Motor neuron (in vitro differentiated cells): ENCODE results near the gene SFMBT1. TPM values are rescaled to one million over a fixed set of nuclear protein-coding genes. Genes with fewer than 3 reads are reported as not detected.

ENCODE experiments used
- ATAC-seq, 8 experiments: fragments of 200-7000 bp; cut with Tn5 transposase; replicated peaks in 6 of 8; 2 replicates each; pipeline ENCODE4 v1.8.0; 2021; ENCODE audit warnings: mild to moderate bottlenecking in 8 of 8, moderate library complexity in 8 of 8
- H3K27ac ChIP-seq, 2 donors: fragments of 250-450 bp; sonication (Bioruptor Pico); 2 replicates each; pipeline ENCODE4 v1.9.0; 2021; ENCODE audit warnings: antibody characterized with exemption in 2 of 2, mild to moderate bottlenecking in 2 of 2, moderate library complexity in 1 of 2
- H3K4me1 ChIP-seq, 2 donors: fragments of 250-450 bp; sonication (Bioruptor Pico); replicated peaks in 1 of 2; 2 replicates each; pipeline ENCODE4 v1.6.1; 2021; ENCODE audit warnings: antibody characterized with exemption in 2 of 2, mild to moderate bottlenecking in 2 of 2, moderate library complexity in 1 of 2
- H3K4me3 ChIP-seq, 5 donors: fragments of 250-450 bp; sonication (Bioruptor Pico); 2 replicates each; pipeline ENCODE4 v1.9.0; 2021; ENCODE audit warnings: antibody characterized with exemption in 5 of 5, mild to moderate bottlenecking in 5 of 5, moderate library complexity in 4 of 5
- WGBS, 10 experiments: fragments of 450-650 bp; shearing (Covaris generic); methylation state at CpG; one replicate each; pipeline ENCODE4 v1.0.0; 2022; 5-methylcytosine and 5-hydroxymethylcytosine counted together
- in situ Hi-C, 9 experiments: fragments of 400-800 bp; cut with MboI; loops; one replicate each; pipeline ENCODE4 v1.15.0; 2021; ENCODE audit warnings: low sequenced_read_pairs in 9 of 9, low pct_unique_long_range_greater_than_20kb in 2 of 9; ENCODE audit not compliant: unreplicated experiment in 9 of 9
- total RNA-seq, 8 experiments: library from RNA; unstranded; fragments of 300-600 nt; gene quantifications; 2 replicates each; pipeline versions ENCODE4 v1.2.3 to v1.2.4, GENCODE V29; 2022

The SFMBT1 gene
- total RNA-seq, 8 experiments from 2014 or later: 7.5 to 22.3 (median 10.8) TPM

DNA sequence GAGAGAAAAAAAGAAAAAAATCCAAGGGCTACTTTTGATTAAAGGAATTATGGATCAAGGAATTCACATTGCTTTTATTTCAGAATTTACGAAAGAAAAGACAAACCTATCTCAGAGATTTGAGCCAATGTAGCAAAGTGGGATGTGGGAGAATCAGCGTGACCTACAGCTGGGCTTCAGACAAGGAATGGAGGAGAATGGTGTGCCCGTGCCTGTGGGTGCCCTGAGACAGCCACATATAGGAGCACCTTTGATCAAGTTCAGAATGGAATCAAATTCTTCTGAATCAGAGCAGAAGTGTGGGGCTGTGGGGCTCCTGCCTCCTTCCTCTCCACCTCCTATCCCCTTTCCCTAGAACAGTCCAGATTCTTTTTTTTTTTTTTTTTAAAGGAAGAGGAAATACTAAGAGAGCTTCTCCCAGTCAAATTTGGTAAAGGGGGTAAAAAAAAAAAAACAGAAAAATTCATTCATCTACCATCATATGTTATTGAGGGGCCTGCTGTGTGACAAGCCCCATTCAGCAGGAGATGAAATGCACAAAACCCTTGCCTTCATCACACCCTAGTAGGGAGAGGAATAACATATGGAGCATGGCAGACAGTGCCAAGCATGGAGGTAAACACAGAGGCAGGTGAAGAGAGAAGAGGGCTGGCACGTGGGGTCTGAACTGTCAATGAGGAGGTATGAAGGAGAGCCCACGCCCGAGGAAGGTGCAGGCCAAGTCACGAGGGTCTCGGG, 186.0 kb downstream of the SFMBT1 start:
- Histone ChIP-seq H3K4me1 (no peaks in the 10 kb centered on the region), H3K27ac (no peak overlapping the region), H3K4me3 (no peak overlapping the region)
- in situ Hi-C loops: loop anchor here in 1 of 9 experiments (25.0 kb wide), 1 partner anchor 227 kb away; no protein-coding TSS in a partner anchor
- WGBS, 10 experiments: 68 to 100% (median 85%) methylated on average over 1 to 8 of the region's 8 CpGs; no CpG with 5 or more reads in 1 of the 10 experiments
- ATAC-seq: no peak

DNA sequence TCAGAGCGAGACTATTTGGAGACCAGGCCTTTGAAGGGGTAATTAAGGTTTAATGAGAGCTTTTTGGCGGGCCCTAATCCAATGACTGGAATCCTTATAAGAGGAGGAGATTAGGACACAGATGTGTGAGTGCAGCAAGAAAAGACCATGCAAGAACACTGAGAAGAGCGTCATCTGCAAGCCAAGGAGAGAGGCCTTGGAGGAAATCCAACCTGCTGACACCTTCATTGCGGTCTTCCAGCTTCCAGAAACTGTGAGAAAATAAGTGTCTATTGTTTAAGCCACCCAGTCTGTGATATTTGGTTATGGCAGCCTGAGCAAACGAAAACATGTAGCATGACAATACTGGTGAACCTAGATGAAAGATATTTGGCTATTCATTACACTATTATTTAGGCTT, 188.0 kb downstream of the SFMBT1 start:
- WGBS, 10 experiments: 33 to 100% (median 95%) methylated on average over 1 to 5 of the region's 5 CpGs
- peaks cover 0 to 3% of the 10 kb centered on the region in 2 donors for H3K4me1 ChIP-seq
- H3K27ac ChIP-seq: no peak overlapping the region
- no peak overlapping the region for H3K4me3 ChIP-seq
- ATAC-seq: no peak
- in situ Hi-C loops: loop anchor here in 1 of 9 experiments (25.0 kb wide), 1 partner anchor 229 kb away; no protein-coding TSS in a partner anchor

DNA sequence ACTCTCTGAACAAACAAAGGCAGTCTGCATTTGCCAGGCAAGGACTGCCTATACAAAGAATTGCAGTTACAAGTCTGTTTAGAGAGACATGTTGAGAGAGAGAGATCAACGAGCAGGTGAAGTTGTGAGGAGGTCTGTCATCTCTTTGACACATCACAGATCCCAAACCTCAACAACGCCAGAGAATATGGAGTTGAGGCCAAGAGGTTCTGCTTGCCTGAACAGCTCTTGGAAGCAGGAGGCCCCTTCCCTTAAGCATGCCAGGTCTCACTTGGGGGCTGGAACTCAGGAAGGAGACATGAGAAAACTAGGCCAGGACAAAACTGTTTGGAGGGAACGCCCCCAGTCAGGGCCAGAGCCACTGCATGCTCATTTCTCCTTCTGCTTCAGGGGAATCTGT, 188.7 kb downstream of the SFMBT1 start:
- 42 to 94% (median 80%) methylated on average over 1 to 3 of the region's 3 CpGs; no CpG with 5 or more reads in 3 of the 10 experiments for WGBS, 10 experiments
- no peak for ATAC-seq
- H3K4me3 ChIP-seq: no peak overlapping the region
- no peak overlapping the region for H3K27ac ChIP-seq
- in situ Hi-C loops: loop anchor here in 1 of 9 experiments (25.0 kb wide), 1 partner anchor 230 kb away; no protein-coding TSS in a partner anchor
- peaks cover 0 to 3% of the 10 kb centered on the region in 2 donors for H3K4me1 ChIP-seq

DNA sequence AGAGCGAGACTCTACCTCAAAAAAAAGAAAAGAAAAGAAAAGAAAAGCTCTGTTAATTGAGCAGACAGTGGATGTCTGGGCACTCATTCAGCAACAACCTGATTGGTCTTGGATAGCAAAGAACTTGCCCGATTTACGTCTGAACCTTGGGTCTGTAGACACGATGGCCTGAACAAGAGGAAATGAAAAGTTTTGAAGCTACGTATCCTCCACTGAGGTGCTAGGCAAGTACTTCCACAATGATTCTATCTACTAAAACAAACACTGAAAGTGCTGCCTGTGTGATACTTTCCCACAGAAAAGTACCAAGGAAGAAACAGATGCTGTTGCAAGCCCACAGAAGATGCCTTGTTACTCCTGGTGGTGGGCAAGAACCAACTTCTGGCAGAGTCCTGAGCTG, 189.2 kb downstream of the SFMBT1 start:
- no peak overlapping the region for H3K4me3 ChIP-seq
- H3K4me1 ChIP-seq: peaks cover 0 to 3% of the 10 kb centered on the region in 2 donors
- no peak overlapping the region for H3K27ac ChIP-seq
- in situ Hi-C loops: loop anchor here in 1 of 9 experiments (25.0 kb wide), 1 partner anchor 231 kb away; no protein-coding TSS in a partner anchor
- WGBS, 10 experiments: 91 to 98% (median 95%) methylated on average over 3 to 5 of the region's 5 CpGs; no CpG with 5 or more reads in 5 of the 10 experiments
- ATAC-seq: no peak

DNA sequence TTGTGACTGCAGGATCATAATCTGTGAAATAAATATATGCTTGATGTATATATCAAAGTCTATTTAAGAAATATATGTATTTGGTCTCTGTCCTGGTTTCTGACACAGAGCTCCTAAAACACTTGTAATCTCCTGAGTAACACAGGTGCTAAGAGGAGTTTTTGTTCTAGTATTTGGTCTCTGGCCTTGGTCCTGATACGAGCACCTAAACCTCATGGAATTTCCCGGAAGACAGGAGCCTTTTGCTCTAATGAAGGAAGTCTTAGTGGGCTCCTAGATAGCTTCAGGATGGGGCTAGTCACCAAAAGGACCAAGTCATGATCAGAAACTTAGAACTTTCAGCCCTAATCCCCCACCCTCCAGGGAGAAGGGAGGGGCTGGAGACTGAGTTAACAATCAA, 191.9 kb downstream of the SFMBT1 start:
- in situ Hi-C loops: loop anchor here in 1 of 9 experiments (25.0 kb wide), 1 partner anchor 233 kb away; no protein-coding TSS in a partner anchor
- ATAC-seq: no peak
- WGBS, 10 experiments: 60 to 100% (median 86%) methylated on average over 1 of the region's 2 CpGs; no CpG with 5 or more reads in 5 of the 10 experiments

More for the DNA sequence above, 191.9 kb downstream of the SFMBT1 start:
- H3K27ac ChIP-seq: no peak overlapping the region
- H3K4me1 ChIP-seq: peaks cover 0 to 3% of the 10 kb centered on the region in 2 donors
- H3K4me3 ChIP-seq: no peak overlapping the region

Other genes with a start within 250 kb of the SFMBT1 start
- gene ITIH4, start 215.4 kb downstream of the SFMBT1 start, total RNA-seq: 1 to 10 TPM; 1.4 to 7.0 (median 2.6) TPM
- 1 to 10 TPM in 6 of 8 experiments, under 1 TPM in 1, not detected in 1; 0.38 to 9.3 (median 2.7) TPM for gene MUSTN1, start 211.1 kb downstream of the SFMBT1 start, total RNA-seq
- gene STIMATE, start 148.5 kb downstream of the SFMBT1 start, total RNA-seq: 10 to 100 TPM in 5 of 8 experiments, 1 to 10 TPM in 3; 7.2 to 27.0 (median 13.3) TPM
- gene RFT1, start 84.4 kb upstream of the SFMBT1 start, total RNA-seq: 10 to 100 TPM in 4 of 8 experiments, 1 to 10 TPM in 4; 6.7 to 26.6 (median 10.0) TPM
- 1 to 10 TPM in 7 of 8 experiments, under 1 TPM in 1; 0.49 to 8.0 (median 1.9) TPM for gene PRKCD, start 115.1 kb upstream of the SFMBT1 start, total RNA-seq
- 100 to 1,000 TPM in 6 of 8 experiments, 10 to 100 TPM in 2; 87.0 to 697 (median 139) TPM for gene TKT, start 209.9 kb upstream of the SFMBT1 start, total RNA-seq